HG03460 (cell line): ENCODE measurements around the gene KIF25.
"Not testable (repeated sequence)": the region's sequence is repeated elsewhere in the genome, so short reads cannot be mapped to it uniquely, and the experiment has no call there.

ENCODE experiments used
- ATAC-seq: cut with Tn5 transposase; IDR thresholded peaks from one replicate; pipeline ENCODE4 v1.9.1; 2021; ENCODE audit not compliant: unreplicated experiment

KIF25 gene

DNA sequence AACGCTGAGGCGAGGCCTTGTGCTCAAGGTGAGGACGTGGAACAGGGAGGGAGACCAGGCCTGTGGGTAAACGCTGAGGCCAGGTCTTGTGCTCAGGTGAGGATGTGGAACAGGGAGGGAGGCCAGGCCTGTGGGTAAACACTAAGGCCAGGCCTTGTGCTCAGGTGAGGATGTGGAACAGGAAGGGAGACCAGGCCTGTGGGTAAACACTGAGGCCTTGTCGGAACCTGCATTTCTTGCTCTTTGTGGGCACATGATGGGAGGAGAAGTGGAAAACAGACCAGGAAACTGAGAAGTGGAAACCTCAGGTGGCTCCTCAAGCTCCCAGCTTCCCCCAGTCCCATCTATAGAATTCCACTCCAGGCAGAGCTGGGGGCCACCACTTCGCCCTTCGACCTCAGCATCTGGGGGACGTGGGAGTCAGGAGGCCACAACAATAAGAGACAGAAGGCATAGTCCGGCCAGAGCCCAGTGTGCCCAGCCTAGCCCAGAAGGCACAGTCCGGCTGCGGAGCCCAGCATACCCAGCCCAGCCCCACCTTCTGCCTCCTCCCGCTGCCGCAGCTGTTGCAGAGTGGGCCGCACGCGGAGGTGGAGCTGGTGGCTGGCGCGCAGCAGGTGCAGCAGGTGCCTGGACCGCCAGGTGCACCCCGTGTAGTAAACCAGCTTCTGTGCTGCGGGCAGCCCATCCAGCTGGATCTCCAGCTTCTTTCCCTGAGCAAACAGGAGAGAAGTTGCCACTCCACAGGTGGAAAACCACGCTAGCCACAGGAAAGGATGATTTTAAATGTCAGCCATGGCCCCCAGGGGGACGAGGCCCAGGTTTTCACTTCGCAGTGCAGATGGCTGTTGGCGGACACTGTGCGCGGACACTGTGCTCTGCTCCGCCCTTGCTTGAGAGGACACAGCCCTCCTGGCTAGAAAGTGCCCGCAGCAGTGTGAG lies 64.1 kb downstream of the KIF25 start:
- no peak for ATAC-seq

- no peak for ATAC-seq
These were observed 65.1 kb downstream of the KIF25 start for GRCh38 chr6:168062346-168063289.

DNA sequence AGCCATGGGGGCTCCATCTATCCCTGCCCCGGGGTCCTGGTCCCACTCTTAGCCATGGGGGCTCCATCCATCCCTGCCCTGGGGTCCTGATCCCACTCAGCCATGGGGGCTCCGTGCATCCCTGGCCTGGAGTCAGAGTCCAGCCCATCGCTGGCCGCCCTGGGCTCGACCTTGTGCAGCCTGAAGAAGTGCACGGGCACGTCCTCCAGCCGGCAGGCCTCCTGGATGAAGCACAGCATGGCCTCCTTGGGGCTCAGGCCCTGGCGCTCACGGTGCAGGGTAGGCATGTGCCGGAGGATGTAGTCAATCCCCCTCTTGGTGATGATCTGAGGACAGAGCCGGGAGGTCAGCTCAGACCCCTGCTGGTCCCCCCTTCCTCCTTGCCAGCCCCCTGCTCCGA lies 66.0 kb downstream of the KIF25 start:
- no peak for ATAC-seq

DNA sequence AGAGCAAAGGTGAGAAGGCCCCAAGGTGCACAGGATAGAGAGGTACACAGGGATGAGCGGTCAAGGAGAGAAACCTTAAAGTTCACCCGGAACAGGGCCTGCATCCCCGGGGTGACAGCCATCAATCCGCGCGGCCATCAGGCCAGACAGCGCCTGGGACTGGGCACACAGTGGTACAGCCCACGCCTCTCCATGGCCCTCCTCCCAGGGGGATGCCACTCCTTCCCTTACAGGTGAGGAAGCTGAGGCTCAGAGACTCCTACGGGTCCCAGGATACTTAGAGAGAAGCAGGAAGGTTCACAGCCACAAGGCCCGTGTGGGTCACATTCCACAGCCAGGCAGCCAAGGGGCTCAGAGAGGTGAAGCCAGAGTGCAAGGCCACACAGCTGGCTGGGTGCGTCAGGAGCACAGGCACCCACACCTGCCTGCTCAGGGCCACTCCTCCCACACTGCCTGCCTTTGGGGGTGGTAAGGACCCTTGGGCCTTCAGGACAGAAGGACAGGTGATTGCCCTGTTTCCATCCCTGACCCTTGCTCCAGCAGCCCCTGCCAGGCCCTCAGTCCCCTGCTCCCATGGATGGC lies 66.8 kb downstream of the KIF25 start:
- no peak for ATAC-seq

GRCh38 chr6:168067081-168067759 lies 69.7 kb downstream of the KIF25 start:
- ATAC-seq = no peak

- no peak for ATAC-seq
These were observed 73.3 kb downstream of the KIF25 start for GRCh38 chr6:168070804-168071203.

- ATAC-seq = no peak
These were observed 74.1 kb downstream of the KIF25 start for GRCh38 chr6:168071620-168072019.

- no peak for ATAC-seq
These were observed 74.8 kb downstream of the KIF25 start for GRCh38 chr6:168072261-168072660.

DNA sequence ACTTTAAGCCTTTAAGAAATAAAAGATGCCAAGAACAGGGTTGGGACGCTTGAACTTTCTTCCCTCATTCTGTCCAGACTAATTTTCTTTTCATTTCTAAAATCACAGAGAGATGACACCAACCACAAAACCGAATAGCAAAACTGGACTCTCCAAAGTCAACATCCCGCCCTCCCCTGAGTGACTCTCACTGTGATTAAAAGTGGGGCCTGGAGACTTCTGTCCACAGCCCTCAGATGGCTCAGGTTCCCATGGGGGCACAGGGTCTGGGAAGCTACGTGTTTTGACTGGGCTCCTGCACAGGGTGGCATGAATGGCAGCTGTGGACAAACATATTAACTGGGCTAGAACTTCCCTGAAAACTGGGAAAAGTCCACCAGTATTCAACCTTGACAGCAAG lies 75.3 kb downstream of the KIF25 start:
- ATAC-seq = no peak

- ATAC-seq = no peak
These were observed 76.7 kb downstream of the KIF25 start for GRCh38 chr6:168073937-168074730.

- no peak for ATAC-seq
These were observed 77.7 kb downstream of the KIF25 start for GRCh38 chr6:168075216-168075615.

- no peak for ATAC-seq
These were observed 78.3 kb downstream of the KIF25 start for GRCh38 chr6:168075787-168076202.

- ATAC-seq = not testable (repeated sequence)
These were observed 79.9 kb downstream of the KIF25 start for GRCh38 chr6:168077401-168077800.

- ATAC-seq = no peak
These were observed 80.9 kb downstream of the KIF25 start for GRCh38 chr6:168078175-168078942.

DNA sequence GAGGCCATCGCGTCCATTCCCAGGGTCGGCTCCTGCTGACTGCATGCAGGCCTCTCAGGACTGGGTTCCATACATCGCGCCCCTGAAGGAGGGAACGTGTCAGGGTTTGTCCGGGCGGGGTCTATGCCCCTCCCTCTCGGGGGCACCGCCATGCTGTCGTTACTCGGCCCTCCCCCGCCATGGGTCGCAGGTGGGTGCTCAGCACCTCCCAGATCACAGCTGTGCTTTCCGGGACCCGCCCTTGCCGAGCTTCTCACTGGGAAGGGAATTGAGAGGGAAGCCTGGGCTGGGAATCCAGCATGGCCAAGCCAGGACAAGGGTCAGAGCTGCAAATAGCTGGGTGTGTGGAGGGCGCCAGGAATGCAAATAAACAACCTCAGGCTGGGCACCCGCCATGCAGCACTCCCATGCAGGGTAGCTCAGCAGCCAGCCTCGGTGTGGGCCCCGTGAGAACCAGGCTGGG lies 81.5 kb downstream of the KIF25 start, which contains the start of gene FRMD1:
FRMD1 (minus strand) TSS at position 270 of the 463 bp plus-strand sequence; CDS start at position 152, 118 bp downstream.
- ATAC-seq = no peak

GRCh38 chr6:168080393-168081077 lies 83.1 kb downstream of the KIF25 start:
- ATAC-seq = no peak

- ATAC-seq = no peak
These were observed 84.5 kb downstream of the KIF25 start for GRCh38 chr6:168081858-168082546.
